ENCODE results near the gene CELF2. TPM values are rescaled to one million over a fixed set of nuclear protein-coding genes. Genes with fewer than 3 reads are reported as not detected.
A peak's percentile ranks its signal among the peaks of the same experiment; 100 is the strongest.
"Not testable (repeated sequence)": the region's sequence is repeated elsewhere in the genome, so short reads cannot be mapped to it uniquely, and the experiment has no call there.

Gene CELF2
- polyA plus RNA-seq, 1 donor from 2014 or later = 55.5 TPM

- TF ChIP-seq EP300 (conservative IDR thresholded peaks at IDR 0.05; ENCODE audit: poor library complexity, severe bottlenecking) = no peak
- no peak for TF ChIP-seq TAF1 (IDR thresholded peaks at IDR 0.05; ENCODE audit: low read depth)
- no peak for TF ChIP-seq EZH2 (IDR thresholded peaks at IDR 0.05; ENCODE audit: borderline replicate concordance, insufficient read depth, low read length, poor library complexity, severe bottlenecking)
- no peak for TF ChIP-seq POLR2AphosphoS5 (IDR thresholded peaks at IDR 0.05)
- no peak for TF ChIP-seq SMC3 (conservative IDR thresholded peaks at IDR 0.05; ENCODE audit: poor library complexity)
- no peak for TF ChIP-seq RAD21 (conservative IDR thresholded peaks at IDR 0.05)
- TF ChIP-seq REST (IDR thresholded peaks at IDR 0.05; ENCODE audit: borderline replicate concordance) = no peak
- no peak for TF ChIP-seq MXI1 (conservative IDR thresholded peaks at IDR 0.05; ENCODE audit: poor library complexity, severe bottlenecking)
- TF ChIP-seq CTCF (IDR thresholded peaks at IDR 0.05; ENCODE audit: poor library complexity, severe bottlenecking) = no peak
- Histone ChIP-seq H3K9me2 (ENCODE audit: insufficient read depth, low read length) (no peaks in the 10 kb centered on the region), H4K20me1 (ENCODE audit: insufficient read depth) (no peaks in the 10 kb centered on the region), H3K27me3 (ENCODE audit: insufficient read depth, low read depth, low read length) (no peaks in the 10 kb centered on the region), H3K4me3 (ENCODE audit: low read length) (no peak overlapping the region), H3K9me3 (ENCODE audit: low read length) (no peaks in the 10 kb centered on the region), H3K36me3 (ENCODE audit: insufficient read depth, low read length) (no peaks in the 10 kb centered on the region), H3K79me2 (replicated peaks; ENCODE audit: insufficient read depth, low read length) (peaks cover 3% of the 10 kb centered on the region), H3K27ac (ENCODE audit: low read length) (no peak overlapping the region), H3F3A (ENCODE audit: insufficient read depth, low read length, poor library complexity, severe bottlenecking) (no peaks in the 10 kb centered on the region), H3K9ac (ENCODE audit: low read length) (no peak overlapping the region), H3K4me2 (ENCODE audit: low read length) (no peak overlapping the region), H2AFZ (ENCODE audit: low read depth, low read length) (no peak overlapping the region)
These were observed 107.3 kb downstream of the CELF2 start for GRCh38 chr10:11125004-11125403.

DNA sequence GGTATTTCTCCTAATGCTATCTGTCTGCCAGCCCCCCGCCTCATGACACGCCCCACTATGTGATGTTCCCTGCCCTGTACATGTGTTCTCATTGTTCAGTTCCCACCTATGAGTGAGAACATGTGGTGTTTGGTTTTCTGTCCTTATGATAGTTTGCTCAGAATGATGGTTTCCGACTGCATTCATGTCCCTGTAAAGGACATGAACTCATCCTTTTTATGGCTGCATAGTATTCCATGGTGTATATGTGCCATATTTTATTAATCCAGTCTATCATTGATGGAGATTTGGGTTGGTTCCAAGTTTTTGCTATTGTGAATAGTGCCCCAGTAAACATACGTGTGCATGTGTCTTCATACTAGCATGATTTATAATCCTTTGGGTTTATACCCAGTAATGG lies 109.3 kb downstream of the CELF2 start:
- H3K9me3 ChIP-seq (ENCODE audit: low read length); H3K4me2 ChIP-seq (ENCODE audit: low read length); H2AFZ ChIP-seq (ENCODE audit: low read depth, low read length); H3K9me2 ChIP-seq (ENCODE audit: insufficient read depth, low read length); H4K20me1 ChIP-seq (ENCODE audit: insufficient read depth); H3K4me3 ChIP-seq (ENCODE audit: low read length); H3K27ac ChIP-seq (ENCODE audit: low read length); H3K9ac ChIP-seq (ENCODE audit: low read length); H3K27me3 ChIP-seq (ENCODE audit: insufficient read depth, low read depth, low read length); H3F3A ChIP-seq (ENCODE audit: insufficient read depth, low read length, poor library complexity, severe bottlenecking); H3K79me2 ChIP-seq (replicated peaks; ENCODE audit: insufficient read depth, low read length); H3K36me3 ChIP-seq (ENCODE audit: insufficient read depth, low read length): not testable (repeated sequence)

DNA sequence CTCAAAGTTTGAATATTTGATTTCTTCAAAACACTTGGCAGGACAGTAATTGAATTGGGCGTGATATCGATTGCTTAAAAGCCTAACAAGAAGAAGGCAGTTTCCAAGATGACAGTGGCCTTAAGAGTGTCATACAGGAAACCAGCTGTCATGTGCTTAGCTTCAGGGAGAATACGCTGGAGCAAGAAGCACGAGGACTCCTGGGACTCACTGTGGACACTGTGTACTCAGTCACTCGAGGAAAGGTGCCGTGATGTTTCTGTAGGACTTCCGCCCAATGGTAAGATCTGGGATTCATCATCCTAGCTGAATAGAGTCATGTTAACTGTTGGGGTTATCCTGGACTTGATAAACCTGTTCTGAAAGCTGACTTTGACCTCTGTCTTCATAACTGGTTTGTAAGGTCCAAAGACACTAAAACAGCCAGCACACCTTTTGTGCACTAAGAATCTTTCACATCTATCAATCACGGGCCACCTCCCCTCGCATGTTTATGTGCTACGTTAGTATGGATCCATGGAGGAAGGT lies 113.5 kb downstream of the CELF2 start:
- peaks cover 3% of the 10 kb centered on the region for H3F3A ChIP-seq (ENCODE audit: insufficient read depth, low read length, poor library complexity, severe bottlenecking)
- H3K4me2 ChIP-seq (ENCODE audit: low read length) = no peak overlapping the region
- no peak for TF ChIP-seq REST (IDR thresholded peaks at IDR 0.05; ENCODE audit: borderline replicate concordance)
- TF ChIP-seq SMC3 (conservative IDR thresholded peaks at IDR 0.05; ENCODE audit: poor library complexity) = no peak
- TF ChIP-seq CTCF (IDR thresholded peaks at IDR 0.05; ENCODE audit: poor library complexity, severe bottlenecking) = no peak
- TF ChIP-seq EP300 (conservative IDR thresholded peaks at IDR 0.05; ENCODE audit: poor library complexity, severe bottlenecking) = no peak
- no peak for TF ChIP-seq MXI1 (conservative IDR thresholded peaks at IDR 0.05; ENCODE audit: poor library complexity, severe bottlenecking)
- no peak for TF ChIP-seq POLR2AphosphoS5 (IDR thresholded peaks at IDR 0.05)
- TF ChIP-seq RAD21 (conservative IDR thresholded peaks at IDR 0.05) = no peak
- TF ChIP-seq EZH2 (IDR thresholded peaks at IDR 0.05; ENCODE audit: borderline replicate concordance, insufficient read depth, low read length, poor library complexity, severe bottlenecking) = no peak
- TF ChIP-seq TAF1 (IDR thresholded peaks at IDR 0.05; ENCODE audit: low read depth) = no peak
- H3K27ac ChIP-seq (ENCODE audit: low read length) = peak overlapping the region; percentile 74
- H3K79me2 ChIP-seq (replicated peaks; ENCODE audit: insufficient read depth, low read length) = no peaks in the 10 kb centered on the region
- H2AFZ ChIP-seq (ENCODE audit: low read depth, low read length) = no peak overlapping the region
- H3K27me3 ChIP-seq (ENCODE audit: insufficient read depth, low read depth, low read length) = no peaks in the 10 kb centered on the region
- H3K36me3 ChIP-seq (ENCODE audit: insufficient read depth, low read length) = no peaks in the 10 kb centered on the region
- H3K4me3 ChIP-seq (ENCODE audit: low read length) = no peak overlapping the region
- no peaks in the 10 kb centered on the region for H4K20me1 ChIP-seq (ENCODE audit: insufficient read depth)
- no peaks in the 10 kb centered on the region for H3K9me2 ChIP-seq (ENCODE audit: insufficient read depth, low read length)
- no peaks in the 10 kb centered on the region for H3K9me3 ChIP-seq (ENCODE audit: low read length)
- no peak overlapping the region for H3K9ac ChIP-seq (ENCODE audit: low read length)
